ENCODE measurements around the gene VWA3B.

- TF ChIP-seq CTCF (IDR thresholded peaks at IDR 0.05; ENCODE audit: poor library complexity) (no peak), EZH2phosphoT487 (IDR thresholded peaks at IDR 0.05; ENCODE audit: low read depth, severe bottlenecking, unreplicated experiment) (no peak), EZH2 (IDR thresholded peaks at IDR 0.05; ENCODE audit: borderline replicate concordance) (peak; percentile 45)
These were observed at the start of gene VWA3B for GRCh38 chr2:98086491-98087446.
